Breast epithelium (tissue), 4 donors: ENCODE results near the gene ASTN2. TPM values are rescaled to one million over a fixed set of nuclear protein-coding genes. Genes with fewer than 3 reads are reported as not detected.

Experiments used
- DNase-seq, 2 donors: peaks; one replicate each; pipeline ENCODE4 v3.0.0-alpha.2; 2019; ENCODE audit warnings: low spot score in 2 of 2
- H3K27ac ChIP-seq, 2 donors: fragments of 200-600 bp; sonication (generic) in 1 of 2; one replicate each; pipeline ENCODE4 v1.5.1; 2016 to 2019; ENCODE audit warnings: mild to moderate bottlenecking in 1 of 2
- H3K27me3 ChIP-seq, 2 donors: fragments of 200-600 bp; sonication (generic) in 1 of 2; one replicate each; pipeline versions ENCODE4 v1.5.1 to v1.6.0; 2017 to 2019; ENCODE audit warnings: control low read depth in 1 of 2, mild to moderate bottlenecking in 1 of 2
- H3K36me3 ChIP-seq: fragments of 200-600 bp; one replicate; pipeline ENCODE4 v1.5.1; 2019
- H3K4me1 ChIP-seq, 2 donors: fragments of 200-600 bp; sonication (generic); one replicate each; pipeline ENCODE4 v1.5.1; 2016 to 2019; ENCODE audit warnings: control low read depth in 1 of 2
- H3K4me3 ChIP-seq, 3 donors: fragments of 200-600 bp; sonication (generic); 1 replicate in 2 of 3; 2 replicates in 1 of 3; pipeline ENCODE4 v1.5.1; 2016 to 2019; ENCODE audit warnings: mild to moderate bottlenecking in 3 of 3, moderate library complexity in 2 of 3
- H3K9me3 ChIP-seq, 2 donors: fragments of 200-600 bp; sonication (generic) in 1 of 2; one replicate each; pipeline ENCODE4 v1.5.1; 2016 to 2019; ENCODE audit warnings: control low read depth in 1 of 2
- CTCF ChIP-seq, 3 donors: fragments of 450-650 bp; IDR thresholded peaks; one replicate each; pipeline ENCODE4 v1.5.1; 2016 to 2017; ENCODE audit warnings: antibody characterized with exemption in 3 of 3, mild to moderate bottlenecking in 3 of 3, moderate library complexity in 3 of 3
- POLR2A ChIP-seq: fragments of 450-650 bp; IDR thresholded peaks from one replicate; pipeline ENCODE4 v1.6.1; 2016; ENCODE audit warnings: antibody characterized with exemption, mild to moderate bottlenecking, moderate library complexity
- POLR2AphosphoS5 ChIP-seq, 3 donors: sonication (generic); formaldehyde crosslinking; IDR thresholded peaks; one replicate each; pipeline ENCODE4 v1.6.1; 2017; ENCODE audit warnings: antibody characterized with exemption in 3 of 3
- intact Hi-C: fragments of 100-400 bp; cut with DNase I; formaldehyde crosslinking; loops from one replicate; pipeline ENCODE4 v1.15.1; 2023; ENCODE audit warnings: low total_unique reads
- total RNA-seq, 3 donors: library from RNA; depleted of rRNA; stranded (reverse); fragments of >200 nt; gene quantifications; one replicate each; pipeline ENCODE4 v1.1.0, GENCODE V29; 2016

ASTN2 gene
- total RNA-seq, 3 donors from 2014 or later: 9.1 to 13.8 (median 9.8) TPM

GRCh38 chr9:117290856-117291622 is 123.8 kb downstream of the ASTN2 start:
- no peak overlapping the region for H3K4me3 ChIP-seq
- no peak for TF ChIP-seq POLR2AphosphoS5 (IDR thresholded peaks at IDR 0.05)
- no peak for TF ChIP-seq POLR2A
- no peak for TF ChIP-seq CTCF (IDR thresholded peaks at IDR 0.05)
- intact Hi-C loops: no loop called here
- DNase-seq: no peak
- no peaks in the 10 kb centered on the region for H3K27me3 ChIP-seq
- H3K9me3 ChIP-seq: no peaks in the 10 kb centered on the region
- H3K27ac ChIP-seq: no peak overlapping the region
- H3K36me3 ChIP-seq: no peaks in the 10 kb centered on the region
- H3K4me1 ChIP-seq: no peaks in the 10 kb centered on the region

- TF ChIP-seq CTCF (IDR thresholded peaks at IDR 0.05) (no peak), POLR2A (no peak), POLR2AphosphoS5 (IDR thresholded peaks at IDR 0.05) (no peak)
- Histone ChIP-seq H3K36me3 (no peaks in the 10 kb centered on the region), H3K4me3 (no peak overlapping the region), H3K27ac (no peak overlapping the region), H3K4me1 (no peaks in the 10 kb centered on the region), H3K9me3 (no peaks in the 10 kb centered on the region), H3K27me3 (no peaks in the 10 kb centered on the region)
- intact Hi-C loops: no loop called here
- DNase-seq: no peak
Observed at GRCh38 chr9:117290306-117290840, 124.5 kb downstream of the ASTN2 start.

GRCh38 chr9:117286245-117286644 is 128.6 kb downstream of the ASTN2 start:
- H3K27ac ChIP-seq: no peak overlapping the region
- H3K9me3 ChIP-seq: no peaks in the 10 kb centered on the region
- DNase-seq: no peak
- intact Hi-C loops: no loop called here
- H3K4me1 ChIP-seq: no peaks in the 10 kb centered on the region
- TF ChIP-seq CTCF (IDR thresholded peaks at IDR 0.05): no peak
- H3K4me3 ChIP-seq: no peak overlapping the region
- no peaks in the 10 kb centered on the region for H3K27me3 ChIP-seq
- H3K36me3 ChIP-seq: no peaks in the 10 kb centered on the region

- Histone ChIP-seq H3K9me3 (no peaks in the 10 kb centered on the region), H3K27me3 (no peaks in the 10 kb centered on the region), H3K27ac (no peak overlapping the region), H3K4me3 (no peak overlapping the region), H3K4me1 (no peaks in the 10 kb centered on the region), H3K36me3 (no peaks in the 10 kb centered on the region)
- intact Hi-C loops: no loop called here
- no peak for DNase-seq
- no peak for TF ChIP-seq CTCF (IDR thresholded peaks at IDR 0.05)
- TF ChIP-seq POLR2AphosphoS5 (IDR thresholded peaks at IDR 0.05): no peak
Observed at GRCh38 chr9:117284414-117284813, 130.4 kb downstream of the ASTN2 start.

- no peaks in the 10 kb centered on the region for H3K4me1 ChIP-seq
- no peaks in the 10 kb centered on the region for H3K36me3 ChIP-seq
- no peaks in the 10 kb centered on the region for H3K27me3 ChIP-seq
- DNase-seq: no peak
- TF ChIP-seq CTCF (IDR thresholded peaks at IDR 0.05) (no peak), POLR2A (no peak), POLR2AphosphoS5 (IDR thresholded peaks at IDR 0.05) (no peak)
- no peak overlapping the region for H3K27ac ChIP-seq
- H3K9me3 ChIP-seq: no peaks in the 10 kb centered on the region
- intact Hi-C loops: no loop called here
- H3K4me3 ChIP-seq: no peak overlapping the region
Observed at GRCh38 chr9:117282541-117282940, 132.3 kb downstream of the ASTN2 start.
